Raji (cell line): Measurements from ENCODE around the gene SLC29A1.
A peak's percentile ranks its signal among the peaks of the same experiment; 100 is the strongest.

ENCODE experiments used
- POLR2A ChIP-seq: IDR thresholded peaks from 2 replicates; pipeline ENCODE4 v1.6.1; 2011; ENCODE audit warnings: low read depth, low read length, control low read depth; ENCODE audit not compliant: insufficient read depth

The SLC29A1 gene

DNA sequence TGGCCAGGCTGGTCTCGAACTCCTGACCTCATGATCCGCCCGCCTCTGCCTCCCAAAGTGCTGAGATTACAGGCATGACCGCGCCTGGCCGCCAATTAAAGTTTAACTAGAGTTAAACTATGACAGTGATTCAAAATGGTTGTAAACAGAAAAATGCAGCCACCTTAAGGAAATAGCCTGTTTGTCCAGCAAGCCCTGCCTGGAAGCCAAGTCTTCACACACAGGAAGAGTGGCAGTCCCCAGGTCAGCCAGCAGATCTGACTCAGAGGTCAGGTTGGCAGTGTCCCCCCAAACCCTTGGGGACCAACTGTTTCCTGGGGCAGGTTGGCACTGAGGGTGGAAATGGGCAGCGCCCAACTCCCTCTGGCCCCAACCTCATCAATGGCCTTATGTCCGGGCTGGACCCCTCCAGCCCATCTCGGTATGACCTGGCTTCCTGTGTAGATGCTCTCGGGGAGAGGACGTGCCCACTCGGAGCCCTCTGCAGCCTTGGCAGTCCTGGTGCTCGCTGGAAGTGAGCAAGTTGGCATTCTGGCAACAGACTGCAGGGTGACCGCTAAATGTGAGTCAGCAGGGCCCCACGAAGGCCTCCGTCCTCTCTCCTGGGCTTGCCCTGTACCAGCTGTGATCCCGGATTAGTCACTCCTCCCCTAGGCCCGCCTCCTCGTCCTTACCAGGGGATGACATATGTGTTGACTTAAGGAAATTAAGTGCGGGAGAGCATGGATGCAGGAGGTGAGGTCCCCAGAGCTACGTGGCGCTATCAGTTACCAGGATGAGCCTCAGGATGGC, 13.8 kb downstream of the SLC29A1 start:
- TF ChIP-seq POLR2A = no peak; the same call in 1 of the 2 replicates

DNA sequence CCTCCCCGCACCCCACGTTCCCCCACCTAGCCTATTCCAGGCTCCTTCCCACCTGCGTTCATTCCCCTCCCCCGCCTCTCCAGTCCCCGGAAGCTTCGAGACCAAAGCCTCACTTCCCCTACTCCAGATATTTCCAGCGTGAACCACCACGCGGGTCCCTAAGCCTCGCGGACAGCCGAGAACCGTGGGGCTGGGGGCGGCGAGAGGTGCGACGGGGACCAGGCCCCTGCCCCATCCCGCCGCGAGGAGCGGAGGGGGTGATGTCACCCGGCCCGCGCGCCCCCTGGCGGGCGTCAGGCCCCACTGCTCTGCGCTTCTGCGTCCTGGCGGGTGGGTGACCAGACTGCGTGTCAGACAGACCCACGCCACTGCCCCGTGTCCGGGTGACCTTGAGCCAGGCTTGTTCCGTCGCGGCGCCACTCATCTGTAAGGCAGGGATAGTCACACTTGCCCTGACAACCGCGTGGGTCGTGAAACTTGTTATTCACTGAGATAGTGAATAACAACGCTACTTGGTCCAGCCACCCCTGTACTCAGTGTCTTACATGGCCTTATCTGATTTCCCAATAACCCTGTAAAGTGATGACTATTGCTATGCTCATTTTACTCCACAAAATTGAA, 14.5 kb downstream of the SLC29A1 start:
- peak; percentile 52 for TF ChIP-seq POLR2A

DNA sequence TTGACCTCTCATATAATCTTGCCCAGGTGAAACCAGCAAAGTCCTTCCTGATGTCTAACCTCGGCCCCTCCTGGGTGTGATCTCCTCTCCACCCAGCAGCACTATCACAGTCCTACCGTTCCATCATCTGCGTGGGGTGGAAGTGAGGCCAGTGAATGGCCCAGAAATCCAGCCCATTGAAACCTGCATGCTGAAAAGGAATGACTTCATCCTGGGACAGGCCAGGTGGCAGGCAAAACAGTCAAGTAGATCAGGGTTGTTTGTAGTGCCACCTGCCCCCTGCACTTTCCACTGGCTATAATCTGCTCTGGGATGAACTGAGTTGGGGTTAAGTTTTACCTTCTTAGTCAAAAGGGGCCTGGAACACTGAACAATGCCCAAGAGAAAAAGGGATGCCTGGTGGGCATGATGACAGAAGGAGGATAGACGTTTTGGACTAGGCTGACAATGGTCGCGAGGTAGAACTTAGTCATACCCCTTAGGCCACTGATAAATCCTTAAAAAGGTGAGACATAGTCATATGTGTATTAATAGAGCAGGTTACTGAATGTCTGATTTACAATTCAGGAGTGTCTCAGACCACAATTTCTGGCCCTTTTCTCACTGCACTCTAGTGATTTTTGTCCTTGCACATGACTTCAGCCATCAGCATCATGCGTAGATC, 15.4 kb downstream of the SLC29A1 start:
- no peak for TF ChIP-seq POLR2A

DNA sequence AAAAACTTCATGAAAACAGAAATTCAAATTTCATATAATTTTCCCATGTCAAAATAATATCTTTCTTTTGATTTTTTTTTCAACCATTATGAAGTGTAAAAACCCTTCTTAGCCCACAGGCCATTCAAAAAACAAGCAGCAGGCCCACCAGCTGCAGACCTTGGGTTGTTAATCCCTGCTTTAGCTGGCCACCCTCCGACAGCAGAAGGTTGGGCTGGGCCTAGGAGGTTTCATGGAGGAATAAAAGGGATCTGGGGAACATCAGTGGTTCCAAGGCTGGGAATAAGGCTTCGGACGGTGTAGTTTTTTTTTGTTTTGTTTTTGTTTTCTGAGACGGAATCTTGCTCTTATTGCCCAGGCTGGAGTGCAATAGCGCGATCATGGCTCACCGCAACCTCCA, 19.9 kb downstream of the SLC29A1 start:
- no peak for TF ChIP-seq POLR2A

DNA sequence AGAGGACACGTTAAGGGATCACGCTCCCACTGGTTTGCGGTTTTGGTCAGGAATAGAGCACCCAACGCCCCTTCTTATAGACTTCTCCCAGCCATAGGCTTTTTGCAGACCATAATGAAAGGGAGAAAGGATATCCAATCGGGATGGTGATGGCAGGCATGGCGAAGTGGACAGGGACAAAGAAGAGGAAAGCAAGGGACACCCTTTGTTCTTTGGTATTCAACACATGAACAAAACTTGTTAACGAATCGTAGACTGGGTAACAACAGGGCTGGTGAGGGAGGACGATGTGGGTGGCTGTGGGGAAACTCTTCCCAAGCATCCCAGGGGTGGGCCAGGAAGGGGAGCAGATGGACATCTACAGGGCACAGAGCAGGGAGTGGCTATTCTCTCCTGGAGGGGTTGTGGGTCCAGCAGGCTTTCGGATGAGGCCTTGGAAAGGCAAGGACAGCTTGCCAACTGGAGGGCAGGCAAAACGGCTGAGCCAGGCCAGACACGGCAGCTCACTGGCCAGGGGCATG, 22.1 kb downstream of the SLC29A1 start:
- no peak for TF ChIP-seq POLR2A

DNA sequence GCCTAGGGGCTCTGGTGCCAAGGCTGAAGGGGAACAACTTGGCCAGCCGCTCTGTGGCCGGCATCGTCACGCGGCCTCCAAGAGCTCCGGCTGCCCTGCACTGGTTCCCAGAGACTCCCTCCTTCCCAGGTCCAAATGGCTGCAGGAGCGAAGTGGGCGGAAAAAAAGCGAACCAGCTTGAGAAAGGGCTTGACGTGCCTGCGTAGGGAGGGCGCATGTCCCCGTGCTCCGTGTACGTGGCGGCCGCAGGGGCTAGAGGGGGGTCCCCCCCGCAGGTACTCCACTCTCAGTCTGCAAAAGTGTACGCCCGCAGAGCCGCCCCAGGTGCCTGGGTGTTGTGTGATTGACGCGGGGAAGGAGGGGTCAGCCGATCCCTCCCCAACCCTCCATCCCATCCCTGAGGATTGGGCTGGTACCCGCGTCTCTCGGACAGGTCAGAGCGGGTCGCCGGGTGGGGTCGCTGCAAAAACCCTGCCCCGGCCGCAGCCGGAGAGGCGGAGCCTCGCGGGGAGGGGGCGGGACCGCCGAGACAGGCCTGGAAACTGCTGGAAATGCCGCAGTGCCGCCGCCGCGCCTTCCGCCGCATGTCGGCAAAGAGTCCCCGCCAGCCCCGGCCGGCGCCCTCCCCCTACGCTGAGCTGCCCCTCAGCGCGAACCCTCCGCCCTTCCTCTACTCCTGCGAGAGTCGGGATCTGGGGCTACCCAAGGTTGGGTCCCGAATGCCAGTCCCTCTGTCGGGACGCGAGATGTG, 22.7 kb downstream of the SLC29A1 start:
- no peak for TF ChIP-seq POLR2A

DNA sequence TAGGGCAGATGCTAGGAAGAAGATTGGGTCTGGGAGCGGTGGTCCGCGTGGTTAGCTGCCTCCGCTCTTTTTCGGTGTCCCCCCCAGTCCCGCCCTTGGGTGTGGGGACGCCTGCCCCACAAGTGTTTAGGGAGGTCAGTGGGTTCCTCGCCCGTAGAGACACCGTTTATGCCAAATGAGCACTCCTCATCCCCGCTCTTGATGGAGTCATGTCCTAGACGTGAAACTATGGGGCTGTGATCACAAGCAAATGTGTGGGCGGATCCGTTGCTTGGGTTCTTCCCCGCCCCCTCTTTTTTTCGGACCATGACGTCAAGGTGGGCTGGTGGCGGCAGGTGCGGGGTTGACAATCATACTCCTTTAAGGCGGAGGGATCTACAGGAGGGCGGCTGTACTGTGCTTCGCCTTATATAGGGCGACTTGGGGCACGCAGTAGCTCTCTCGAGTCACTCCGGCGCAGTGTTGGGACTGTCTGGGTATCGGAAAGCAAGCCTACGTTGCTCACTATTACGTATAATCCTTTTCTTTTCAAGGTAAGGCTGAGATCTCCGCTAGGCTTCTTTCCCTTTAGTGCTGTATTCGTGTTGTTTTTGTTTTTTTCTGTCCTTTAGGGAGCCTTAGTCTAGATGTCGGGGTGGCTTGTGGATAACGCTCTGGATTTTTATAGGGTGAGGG, 23.4 kb downstream of the SLC29A1 start, which contains the start of gene HSP90AB1:
HSP90AB1 (plus strand) TSS at position 439 of the 675 bp plus-strand sequence. CDS start 1,529 bp downstream, outside the sequence.
- peak; percentile 100 for TF ChIP-seq POLR2A

DNA sequence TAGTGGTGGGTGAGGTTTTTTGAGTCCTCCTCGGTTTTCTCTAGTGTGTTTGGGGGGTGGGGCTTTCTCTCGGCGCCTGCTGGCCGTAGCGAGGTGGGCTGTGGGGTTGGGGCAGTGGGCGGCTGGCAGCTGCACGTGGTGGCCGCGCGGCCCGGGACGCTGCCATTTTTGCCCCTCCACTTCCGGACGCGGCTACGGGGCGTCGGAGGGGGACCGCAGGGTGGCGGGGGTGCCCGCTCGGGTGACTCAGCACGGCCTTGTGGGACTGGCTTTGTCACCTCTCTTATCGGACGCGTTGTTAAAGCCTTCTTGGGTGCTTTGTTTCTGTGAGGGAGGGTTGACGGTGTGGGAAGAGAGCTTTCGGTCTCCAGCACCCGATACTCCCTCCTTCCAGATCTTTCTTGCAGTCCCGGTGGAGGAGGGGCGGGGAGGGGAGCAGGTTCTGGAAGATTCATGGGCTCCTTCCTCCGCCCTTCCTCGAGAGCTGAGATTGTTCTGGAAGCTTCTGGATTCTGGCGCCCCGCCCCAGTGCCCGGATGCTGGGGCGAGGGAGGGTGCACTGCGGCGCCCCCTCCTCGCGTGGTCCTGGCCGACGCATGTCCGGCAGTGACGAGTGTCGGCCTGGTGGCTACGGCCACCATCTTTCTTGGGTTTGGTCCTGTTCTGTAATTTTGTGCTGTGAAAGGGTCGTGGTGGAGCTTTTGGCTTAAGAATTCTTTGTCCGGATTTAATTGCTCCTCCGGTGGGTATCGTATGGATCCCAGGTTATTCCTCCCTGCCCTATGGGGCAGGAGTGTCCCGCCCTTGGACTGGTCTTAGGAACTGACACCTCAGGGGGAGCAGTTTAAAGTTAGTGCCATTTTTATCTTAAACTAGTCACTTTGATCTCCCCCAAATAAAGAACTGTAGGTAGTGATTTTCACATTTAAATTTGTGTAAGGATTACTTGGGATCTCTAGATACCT, 24.2 kb downstream of the SLC29A1 start:
- TF ChIP-seq POLR2A = no peak

DNA sequence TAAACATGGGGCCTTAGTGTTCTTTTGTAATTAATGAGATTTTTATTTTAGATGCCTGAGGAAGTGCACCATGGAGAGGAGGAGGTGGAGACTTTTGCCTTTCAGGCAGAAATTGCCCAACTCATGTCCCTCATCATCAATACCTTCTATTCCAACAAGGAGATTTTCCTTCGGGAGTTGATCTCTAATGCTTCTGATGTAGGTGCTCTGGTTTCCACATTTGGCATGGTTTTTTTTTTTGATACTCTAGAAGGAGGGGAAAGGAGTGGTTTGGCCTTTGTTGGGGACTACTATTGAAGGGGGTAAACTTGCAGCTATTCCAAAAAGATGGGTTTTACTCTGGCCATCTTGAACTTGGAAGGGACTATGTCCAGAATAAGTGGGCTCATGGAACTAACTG, 25.2 kb downstream of the SLC29A1 start:
- TF ChIP-seq POLR2A = no peak

DNA sequence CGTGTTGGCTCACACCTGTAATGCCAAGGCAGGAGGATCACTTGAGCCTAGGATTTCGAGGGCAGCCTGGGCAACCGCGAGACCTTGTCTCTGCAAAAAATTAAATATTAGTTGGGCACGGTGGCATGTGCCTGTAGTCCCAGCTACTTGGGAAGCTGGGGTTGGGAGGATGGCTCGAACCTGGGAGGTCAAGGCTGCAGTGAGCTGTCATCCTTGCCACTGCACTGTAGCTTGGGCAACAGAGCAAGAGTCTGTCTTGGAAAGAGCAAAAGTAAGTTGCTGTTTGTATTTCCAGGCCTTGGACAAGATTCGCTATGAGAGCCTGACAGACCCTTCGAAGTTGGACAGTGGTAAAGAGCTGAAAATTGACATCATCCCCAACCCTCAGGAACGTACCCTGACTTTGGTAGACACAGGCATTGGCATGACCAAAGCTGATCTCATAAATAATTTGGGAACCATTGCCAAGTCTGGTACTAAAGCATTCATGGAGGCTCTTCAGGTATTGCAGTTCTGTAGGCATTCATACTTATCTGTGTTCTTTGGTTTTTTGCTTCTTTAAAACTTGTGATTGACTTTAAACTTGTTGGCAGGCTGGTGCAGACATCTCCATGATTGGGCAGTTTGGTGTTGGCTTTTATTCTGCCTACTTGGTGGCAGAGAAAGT, 25.8 kb downstream of the SLC29A1 start:
- no peak for TF ChIP-seq POLR2A

DNA sequence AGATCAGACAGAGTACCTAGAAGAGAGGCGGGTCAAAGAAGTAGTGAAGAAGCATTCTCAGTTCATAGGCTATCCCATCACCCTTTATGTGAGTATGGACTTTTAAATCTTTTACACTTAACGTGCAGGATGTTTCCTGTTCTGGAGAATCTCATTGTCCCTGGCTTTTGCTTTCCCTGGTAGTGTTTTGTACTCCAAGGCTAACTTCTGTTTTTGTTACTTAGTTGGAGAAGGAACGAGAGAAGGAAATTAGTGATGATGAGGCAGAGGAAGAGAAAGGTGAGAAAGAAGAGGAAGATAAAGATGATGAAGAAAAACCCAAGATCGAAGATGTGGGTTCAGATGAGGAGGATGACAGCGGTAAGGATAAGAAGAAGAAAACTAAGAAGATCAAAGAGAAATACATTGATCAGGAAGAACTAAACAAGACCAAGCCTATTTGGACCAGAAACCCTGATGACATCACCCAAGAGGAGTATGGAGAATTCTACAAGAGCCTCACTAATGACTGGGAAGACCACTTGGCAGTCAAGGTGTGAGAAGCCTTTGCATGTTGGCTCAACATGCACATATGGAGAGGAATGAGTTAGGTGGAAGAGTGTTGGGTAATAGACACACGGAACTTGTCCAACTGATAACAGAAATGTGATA, 26.8 kb downstream of the SLC29A1 start:
- TF ChIP-seq POLR2A = no peak

DNA sequence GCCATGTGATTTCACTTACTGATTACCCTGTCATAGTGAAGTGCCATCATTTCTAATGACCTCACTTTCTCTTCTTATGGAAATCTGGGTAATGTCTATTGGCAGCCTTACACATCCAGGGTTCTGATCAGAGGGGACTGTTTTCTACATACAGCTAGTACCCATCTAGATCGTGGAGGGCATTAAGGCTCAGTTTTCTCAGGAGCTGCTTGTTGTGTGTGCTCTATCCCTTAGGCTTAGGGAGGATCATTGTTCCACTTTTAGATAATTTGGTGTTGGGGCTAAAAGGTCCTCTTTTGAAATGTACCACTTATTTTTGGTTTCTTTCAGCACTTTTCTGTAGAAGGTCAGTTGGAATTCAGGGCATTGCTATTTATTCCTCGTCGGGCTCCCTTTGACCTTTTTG, 27.3 kb downstream of the SLC29A1 start:
- no peak for TF ChIP-seq POLR2A
